ENCODE data around the gene IPO7.

IPO7 gene

DNA sequence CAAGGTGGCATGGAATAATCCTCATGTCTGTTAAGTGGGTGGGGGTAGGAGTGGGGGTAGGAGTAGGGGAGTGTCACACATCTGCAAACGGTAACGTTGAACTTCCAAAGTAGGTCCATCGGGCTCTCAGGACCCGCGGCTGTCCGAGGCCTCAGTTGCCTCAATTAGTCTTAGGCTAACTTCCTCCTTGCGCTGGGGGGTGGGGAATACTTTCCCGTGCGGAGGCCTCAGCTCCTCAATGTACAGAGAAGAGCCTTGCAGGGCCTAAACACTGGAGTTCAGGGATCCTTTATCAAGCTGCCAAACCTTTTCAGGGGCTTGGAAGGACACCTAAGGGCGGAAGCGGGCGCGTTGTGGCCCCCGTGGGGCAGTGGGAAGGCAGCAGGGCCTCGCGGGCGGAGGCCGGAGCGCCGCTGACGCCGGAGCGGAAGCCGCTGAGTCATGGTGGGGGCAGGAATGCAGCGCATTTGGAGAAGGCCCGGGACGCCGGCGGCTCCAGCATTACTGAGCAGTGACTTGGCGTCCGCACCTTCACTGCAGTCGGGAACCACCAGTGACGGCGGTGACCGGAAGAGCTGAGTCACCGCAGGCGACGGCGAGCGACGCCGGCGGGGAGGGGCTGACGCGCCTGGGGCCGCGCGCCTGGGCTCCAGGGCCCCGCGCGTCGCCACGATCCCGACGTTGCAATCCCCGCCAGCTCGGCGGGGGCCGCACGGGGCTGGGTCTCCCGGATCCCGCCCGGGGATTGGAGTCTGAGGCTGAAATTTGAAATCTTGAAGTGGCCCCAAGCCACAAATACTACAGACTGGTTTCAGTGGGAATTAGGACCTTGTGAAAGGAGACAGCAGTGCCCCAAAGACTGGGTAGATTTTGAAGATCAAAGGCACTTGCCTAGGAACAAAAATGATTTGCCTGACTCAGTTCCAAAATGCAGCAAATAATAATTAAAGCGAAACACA, 20.2 kb upstream of the IPO7 start (continued):
- no peak for TF ChIP-seq ZNF223 (tag by site-specific recombination; IDR thresholded peaks at IDR 0.05)
- TF ChIP-seq ZNF785 (tag by site-specific recombination; IDR thresholded peaks at IDR 0.05): no peak
- TF ChIP-seq ZNF311 (tag by site-specific recombination; IDR thresholded peaks at IDR 0.05; ENCODE audit: borderline replicate concordance): no peak
- TF ChIP-seq ZNF473 (tag by site-specific recombination; IDR thresholded peaks at IDR 0.05): no peak
- peak; percentile 38 for TF ChIP-seq EGR2 (tag by site-specific recombination; IDR thresholded peaks at IDR 0.05; ENCODE audit: low read depth)
- peak; percentile 72; the same call in 1 of the 2 replicates for TF ChIP-seq BCL11B (tag by site-specific recombination; IDR thresholded peaks at IDR 0.05; ENCODE audit: low read depth)
- TF ChIP-seq ZNF558 (tag by site-specific recombination; IDR thresholded peaks at IDR 0.05): no peak
- no peak for TF ChIP-seq ZSCAN16 (tag by site-specific recombination; IDR thresholded peaks at IDR 0.05)
- TF ChIP-seq, protein P1, sequence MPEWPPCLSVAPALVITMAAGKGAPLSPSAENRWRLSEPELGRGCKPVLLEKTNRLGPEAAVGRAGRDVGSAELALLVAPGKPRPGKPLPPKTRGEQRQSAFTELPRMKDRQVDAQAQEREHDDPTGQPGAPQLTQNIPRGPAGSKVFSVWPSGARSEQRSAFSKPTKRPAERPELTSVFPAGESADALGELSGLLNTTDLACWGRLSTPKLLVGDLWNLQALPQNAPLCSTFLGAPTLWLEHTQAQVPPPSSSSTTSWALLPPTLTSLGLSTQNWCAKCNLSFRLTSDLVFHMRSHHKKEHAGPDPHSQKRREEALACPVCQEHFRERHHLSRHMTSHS (tag by site-specific recombination; IDR thresholded peaks at IDR 0.05): no peak
- TF ChIP-seq, protein P2, sequence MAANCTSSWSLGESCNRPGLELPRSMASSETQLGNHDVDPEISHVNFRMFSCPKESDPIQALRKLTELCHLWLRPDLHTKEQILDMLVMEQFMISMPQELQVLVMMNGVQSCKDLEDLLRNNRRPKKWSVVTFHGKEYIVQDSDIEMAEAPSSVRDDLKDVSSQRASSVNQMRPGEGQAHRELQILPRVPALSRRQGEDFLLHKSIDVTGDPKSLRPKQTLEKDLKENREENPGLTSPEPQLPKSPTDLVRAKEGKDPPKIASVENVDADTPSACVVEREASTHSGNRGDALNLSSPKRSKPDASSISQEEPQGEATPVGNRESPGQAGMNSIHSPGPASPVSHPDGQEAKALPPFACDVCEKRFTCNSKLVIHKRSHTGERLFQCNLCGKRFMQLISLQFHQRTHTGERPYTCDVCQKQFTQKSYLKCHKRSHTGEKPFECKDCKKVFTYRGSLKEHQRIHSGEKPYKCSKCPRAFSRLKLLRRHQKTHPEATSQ (tag by site-specific recombination; IDR thresholded peaks at IDR 0.05): peak; percentile 53; the same call in 1 of the 2 replicates
- TF ChIP-seq ZNF791 (tag by site-specific recombination; IDR thresholded peaks at IDR 0.05): no peak
- TF ChIP-seq SP7 (tag by site-specific recombination; IDR thresholded peaks at IDR 0.05): peak; percentile 88
- no peak for TF ChIP-seq ZNF366 (tag by site-specific recombination; conservative IDR thresholded peaks at IDR 0.05)
- TF ChIP-seq, protein P3, sequence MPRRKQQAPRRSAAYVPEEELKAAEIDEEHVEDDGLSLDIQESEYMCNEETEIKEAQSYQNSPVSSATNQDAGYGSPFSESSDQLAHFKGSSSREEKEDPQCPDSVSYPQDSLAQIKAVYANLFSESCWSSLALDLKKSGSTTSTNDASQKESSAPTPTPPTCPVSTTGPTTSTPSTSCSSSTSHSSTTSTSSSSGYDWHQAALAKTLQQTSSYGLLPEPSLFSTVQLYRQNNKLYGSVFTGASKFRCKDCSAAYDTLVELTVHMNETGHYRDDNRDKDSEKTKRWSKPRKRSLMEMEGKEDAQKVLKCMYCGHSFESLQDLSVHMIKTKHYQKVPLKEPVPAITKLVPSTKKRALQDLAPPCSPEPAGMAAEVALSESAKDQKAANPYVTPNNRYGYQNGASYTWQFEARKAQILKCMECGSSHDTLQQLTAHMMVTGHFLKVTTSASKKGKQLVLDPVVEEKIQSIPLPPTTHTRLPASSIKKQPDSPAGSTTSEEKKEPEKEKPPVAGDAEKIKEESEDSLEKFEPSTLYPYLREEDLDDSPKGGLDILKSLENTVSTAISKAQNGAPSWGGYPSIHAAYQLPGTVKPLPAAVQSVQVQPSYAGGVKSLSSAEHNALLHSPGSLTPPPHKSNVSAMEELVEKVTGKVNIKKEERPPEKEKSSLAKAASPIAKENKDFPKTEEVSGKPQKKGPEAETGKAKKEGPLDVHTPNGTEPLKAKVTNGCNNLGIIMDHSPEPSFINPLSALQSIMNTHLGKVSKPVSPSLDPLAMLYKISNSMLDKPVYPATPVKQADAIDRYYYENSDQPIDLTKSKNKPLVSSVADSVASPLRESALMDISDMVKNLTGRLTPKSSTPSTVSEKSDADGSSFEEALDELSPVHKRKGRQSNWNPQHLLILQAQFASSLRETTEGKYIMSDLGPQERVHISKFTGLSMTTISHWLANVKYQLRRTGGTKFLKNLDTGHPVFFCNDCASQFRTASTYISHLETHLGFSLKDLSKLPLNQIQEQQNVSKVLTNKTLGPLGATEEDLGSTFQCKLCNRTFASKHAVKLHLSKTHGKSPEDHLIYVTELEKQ (tag by site-specific recombination; IDR thresholded peaks at IDR 0.05; ENCODE audit: borderline replicate concordance): peak; percentile 82; the same call in 1 of the 2 replicates
- TF ChIP-seq SCRT1 (tag by site-specific recombination; IDR thresholded peaks at IDR 0.05; ENCODE audit: borderline replicate concordance): no peak
- TF ChIP-seq ZNF830 (tag by site-specific recombination; IDR thresholded peaks at IDR 0.05; ENCODE audit: low read depth): no peak
- no peak for TF ChIP-seq ZNF776 (tag by site-specific recombination; IDR thresholded peaks at IDR 0.05; ENCODE audit: borderline replicate concordance)
- TF ChIP-seq, protein P4, sequence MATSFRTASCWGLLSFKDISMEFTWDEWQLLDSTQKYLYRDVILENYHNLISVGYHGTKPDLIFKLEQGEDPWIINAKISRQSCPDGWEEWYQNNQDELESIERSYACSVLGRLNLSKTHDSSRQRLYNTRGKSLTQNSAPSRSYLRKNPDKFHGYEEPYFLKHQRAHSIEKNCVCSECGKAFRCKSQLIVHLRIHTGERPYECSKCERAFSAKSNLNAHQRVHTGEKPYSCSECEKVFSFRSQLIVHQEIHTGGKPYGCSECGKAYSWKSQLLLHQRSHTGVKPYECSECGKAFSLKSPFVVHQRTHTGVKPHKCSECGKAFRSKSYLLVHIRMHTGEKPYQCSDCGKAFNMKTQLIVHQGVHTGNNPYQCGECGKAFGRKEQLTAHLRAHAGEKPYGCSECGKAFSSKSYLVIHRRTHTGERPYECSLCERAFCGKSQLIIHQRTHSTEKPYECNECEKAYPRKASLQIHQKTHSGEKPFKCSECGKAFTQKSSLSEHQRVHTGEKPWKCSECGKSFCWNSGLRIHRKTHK (tag by site-specific recombination; IDR thresholded peaks at IDR 0.05): no peak
- TF ChIP-seq ZNF140 (tag by site-specific recombination; IDR thresholded peaks at IDR 0.05): no peak
- TF ChIP-seq ZNF621 (tag by site-specific recombination; IDR thresholded peaks at IDR 0.05): no peak
- TF ChIP-seq, protein P5, sequence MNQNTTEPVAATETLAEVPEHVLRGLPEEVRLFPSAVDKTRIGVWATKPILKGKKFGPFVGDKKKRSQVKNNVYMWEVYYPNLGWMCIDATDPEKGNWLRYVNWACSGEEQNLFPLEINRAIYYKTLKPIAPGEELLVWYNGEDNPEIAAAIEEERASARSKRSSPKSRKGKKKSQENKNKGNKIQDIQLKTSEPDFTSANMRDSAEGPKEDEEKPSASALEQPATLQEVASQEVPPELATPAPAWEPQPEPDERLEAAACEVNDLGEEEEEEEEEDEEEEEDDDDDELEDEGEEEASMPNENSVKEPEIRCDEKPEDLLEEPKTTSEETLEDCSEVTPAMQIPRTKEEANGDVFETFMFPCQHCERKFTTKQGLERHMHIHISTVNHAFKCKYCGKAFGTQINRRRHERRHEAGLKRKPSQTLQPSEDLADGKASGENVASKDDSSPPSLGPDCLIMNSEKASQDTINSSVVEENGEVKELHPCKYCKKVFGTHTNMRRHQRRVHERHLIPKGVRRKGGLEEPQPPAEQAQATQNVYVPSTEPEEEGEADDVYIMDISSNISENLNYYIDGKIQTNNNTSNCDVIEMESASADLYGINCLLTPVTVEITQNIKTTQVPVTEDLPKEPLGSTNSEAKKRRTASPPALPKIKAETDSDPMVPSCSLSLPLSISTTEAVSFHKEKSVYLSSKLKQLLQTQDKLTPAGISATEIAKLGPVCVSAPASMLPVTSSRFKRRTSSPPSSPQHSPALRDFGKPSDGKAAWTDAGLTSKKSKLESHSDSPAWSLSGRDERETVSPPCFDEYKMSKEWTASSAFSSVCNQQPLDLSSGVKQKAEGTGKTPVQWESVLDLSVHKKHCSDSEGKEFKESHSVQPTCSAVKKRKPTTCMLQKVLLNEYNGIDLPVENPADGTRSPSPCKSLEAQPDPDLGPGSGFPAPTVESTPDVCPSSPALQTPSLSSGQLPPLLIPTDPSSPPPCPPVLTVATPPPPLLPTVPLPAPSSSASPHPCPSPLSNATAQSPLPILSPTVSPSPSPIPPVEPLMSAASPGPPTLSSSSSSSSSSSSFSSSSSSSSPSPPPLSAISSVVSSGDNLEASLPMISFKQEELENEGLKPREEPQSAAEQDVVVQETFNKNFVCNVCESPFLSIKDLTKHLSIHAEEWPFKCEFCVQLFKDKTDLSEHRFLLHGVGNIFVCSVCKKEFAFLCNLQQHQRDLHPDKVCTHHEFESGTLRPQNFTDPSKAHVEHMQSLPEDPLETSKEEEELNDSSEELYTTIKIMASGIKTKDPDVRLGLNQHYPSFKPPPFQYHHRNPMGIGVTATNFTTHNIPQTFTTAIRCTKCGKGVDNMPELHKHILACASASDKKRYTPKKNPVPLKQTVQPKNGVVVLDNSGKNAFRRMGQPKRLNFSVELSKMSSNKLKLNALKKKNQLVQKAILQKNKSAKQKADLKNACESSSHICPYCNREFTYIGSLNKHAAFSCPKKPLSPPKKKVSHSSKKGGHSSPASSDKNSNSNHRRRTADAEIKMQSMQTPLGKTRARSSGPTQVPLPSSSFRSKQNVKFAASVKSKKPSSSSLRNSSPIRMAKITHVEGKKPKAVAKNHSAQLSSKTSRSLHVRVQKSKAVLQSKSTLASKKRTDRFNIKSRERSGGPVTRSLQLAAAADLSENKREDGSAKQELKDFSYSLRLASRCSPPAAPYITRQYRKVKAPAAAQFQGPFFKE (tag by site-specific recombination; IDR thresholded peaks at IDR 0.05; ENCODE audit: borderline replicate concordance): no peak
- TF ChIP-seq ZNF501 (tag by site-specific recombination; IDR thresholded peaks at IDR 0.05): peak; percentile 88
- TF ChIP-seq, protein P6, sequence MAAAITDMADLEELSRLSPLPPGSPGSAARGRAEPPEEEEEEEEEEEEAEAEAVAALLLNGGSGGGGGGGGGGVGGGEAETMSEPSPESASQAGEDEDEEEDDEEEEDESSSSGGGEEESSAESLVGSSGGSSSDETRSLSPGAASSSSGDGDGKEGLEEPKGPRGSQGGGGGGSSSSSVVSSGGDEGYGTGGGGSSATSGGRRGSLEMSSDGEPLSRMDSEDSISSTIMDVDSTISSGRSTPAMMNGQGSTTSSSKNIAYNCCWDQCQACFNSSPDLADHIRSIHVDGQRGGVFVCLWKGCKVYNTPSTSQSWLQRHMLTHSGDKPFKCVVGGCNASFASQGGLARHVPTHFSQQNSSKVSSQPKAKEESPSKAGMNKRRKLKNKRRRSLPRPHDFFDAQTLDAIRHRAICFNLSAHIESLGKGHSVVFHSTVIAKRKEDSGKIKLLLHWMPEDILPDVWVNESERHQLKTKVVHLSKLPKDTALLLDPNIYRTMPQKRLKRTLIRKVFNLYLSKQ (tag by site-specific recombination; IDR thresholded peaks at IDR 0.05; ENCODE audit: borderline replicate concordance): no peak
- no peak for TF ChIP-seq ZNF132 (tag by site-specific recombination; IDR thresholded peaks at IDR 0.05; ENCODE audit: borderline replicate concordance)

All from HEK293 (cell line).